ENCODE measurements around the gene MSI2.
A peak's percentile ranks its signal among the peaks of the same experiment; 100 is the strongest.

MSI2 gene

DNA sequence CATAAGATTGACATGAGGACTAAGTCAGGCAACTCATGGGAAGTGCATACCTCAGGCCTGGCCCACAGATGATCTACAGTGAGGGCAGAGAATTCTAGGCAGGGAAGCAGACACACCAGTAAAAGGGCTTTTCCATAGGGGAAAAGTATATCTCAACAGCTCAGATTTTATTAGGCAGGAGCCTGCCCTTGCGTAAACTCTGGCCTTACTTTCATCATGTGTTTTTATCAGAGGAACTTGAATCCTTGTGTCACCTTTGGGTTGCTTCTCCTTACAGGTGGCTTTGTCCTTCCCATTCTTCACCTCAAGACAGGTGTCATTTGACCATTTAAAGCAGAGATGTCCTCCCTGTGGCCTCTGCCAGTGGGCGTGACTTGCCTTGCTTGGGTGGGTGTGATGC lies 138.1 kb downstream of the MSI2 start:
- H3K4ac ChIP-seq (ENCODE audit: low read depth, low read length): peak overlapping the region; percentile 29

DNA sequence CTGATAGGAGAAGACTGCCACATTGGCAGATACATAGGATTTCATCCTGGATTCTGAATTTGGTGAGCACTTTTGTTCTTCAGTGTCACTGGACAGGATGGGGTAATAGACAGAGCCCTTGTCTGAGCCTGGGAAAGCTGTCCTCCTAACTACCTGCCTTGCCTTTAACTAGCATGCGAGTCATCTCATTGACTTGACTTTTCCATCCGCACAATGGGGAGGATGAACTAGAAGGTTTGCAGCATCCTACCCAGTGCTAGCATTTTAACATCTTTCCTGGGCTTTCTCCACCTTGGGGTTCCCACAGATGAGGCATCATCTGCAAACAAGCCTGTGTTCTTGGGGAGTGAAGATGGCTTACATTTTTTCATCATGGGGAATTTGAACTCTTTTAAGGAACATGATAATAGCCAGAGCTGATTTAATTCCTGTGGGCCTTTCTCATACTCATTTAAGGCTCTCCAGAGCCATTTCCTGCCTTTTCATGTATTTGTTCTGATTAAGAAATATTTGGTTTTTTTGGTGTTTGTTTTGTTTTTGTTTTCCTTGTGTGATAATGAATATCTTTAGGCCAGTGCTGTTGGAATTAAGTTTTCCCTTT lies 139.5 kb downstream of the MSI2 start:
- Histone ChIP-seq H4K8ac (ENCODE audit: low read depth, low read length) (no peak overlapping the region), H2BK5ac (ENCODE audit: low read depth, low read length, poor library complexity) (no peak overlapping the region), H3K4ac (ENCODE audit: low read depth, low read length) (no peak overlapping the region), H3K23ac (ENCODE audit: low read length) (no peak overlapping the region), H4K91ac (ENCODE audit: low read depth, low read length) (no peak overlapping the region), H2BK12ac (ENCODE audit: low read length) (no peak overlapping the region), H4K12ac (ENCODE audit: low read depth, low read length) (no peak overlapping the region), H3K14ac (ENCODE audit: low read length) (no peak overlapping the region), H3K27ac (ENCODE audit: low read depth, low read length) (no peak overlapping the region), H3K18ac (ENCODE audit: low read length) (no peak overlapping the region), H3K27me3 (ENCODE audit: insufficient read depth, low read length) (no peaks in the 10 kb centered on the region), H3K9me3 (ENCODE audit: insufficient read depth, low read depth, low read length) (no peaks in the 10 kb centered on the region), H3K36me3 (ENCODE audit: control insufficient read depth in 1 of 2, insufficient read depth in 2 of 2, low read length in 2 of 2) (peaks cover 2 to 3% of the 10 kb centered on the region in 2 experiments), H3K4me2 (ENCODE audit: low read length) (no peak overlapping the region), H3K79me1 (ENCODE audit: low read length) (no peaks in the 10 kb centered on the region), H2AK5ac (ENCODE audit: low read length) (no peak overlapping the region), H3K79me2 (ENCODE audit: control insufficient read depth, insufficient read depth, low read length, poor library complexity) (no peaks in the 10 kb centered on the region), H3K4me3 (ENCODE audit: low read depth, low read length) (no peak overlapping the region), H2AFZ (ENCODE audit: insufficient read depth, low read length, poor library complexity) (no peak overlapping the region), H3K9ac (ENCODE audit: low read length) (no peak overlapping the region), H3K4me1 (ENCODE audit: control insufficient read depth in 1 of 2, insufficient read depth in 2 of 2, low read length in 2 of 2) (peaks cover 3 to 11% of the 10 kb centered on the region in 2 experiments), H2BK120ac (ENCODE audit: insufficient read depth, low read length, poor library complexity) (no peak overlapping the region)
- no peak for DNase-seq
- no CpG with 5 or more reads among the region's 2 CpGs for WGBS (ENCODE audit: extremely low coverage, insufficient coverage, insufficient read length)

More for the DNA sequence above, 138.1 kb downstream of the MSI2 start:
- H3K14ac ChIP-seq (ENCODE audit: low read length): no peak overlapping the region
- peaks cover 2 to 3% of the 10 kb centered on the region in 2 experiments for H3K36me3 ChIP-seq (ENCODE audit: control insufficient read depth in 1 of 2, insufficient read depth in 2 of 2, low read length in 2 of 2)
- no peak overlapping the region for H2AK5ac ChIP-seq (ENCODE audit: low read length)
- H2AFZ ChIP-seq (ENCODE audit: insufficient read depth, low read length, poor library complexity): no peak overlapping the region
- H3K4me1 ChIP-seq (ENCODE audit: control insufficient read depth in 1 of 2, insufficient read depth in 2 of 2, low read length in 2 of 2): peaks cover 8 to 17% of the 10 kb centered on the region in 2 experiments
- WGBS (ENCODE audit: extremely low coverage, insufficient coverage, insufficient read length): no CpG with 5 or more reads among the region's 2 CpGs
- no peaks in the 10 kb centered on the region for H3K79me2 ChIP-seq (ENCODE audit: control insufficient read depth, insufficient read depth, low read length, poor library complexity)
- H3K9ac ChIP-seq (ENCODE audit: low read length): no peak overlapping the region
- H3K79me1 ChIP-seq (ENCODE audit: low read length): no peaks in the 10 kb centered on the region
- H4K8ac ChIP-seq (ENCODE audit: low read depth, low read length): no peak overlapping the region
- H2BK12ac ChIP-seq (ENCODE audit: low read length): no peak overlapping the region
- no peaks in the 10 kb centered on the region for H3K27me3 ChIP-seq (ENCODE audit: insufficient read depth, low read length)
- no peak overlapping the region for H2BK5ac ChIP-seq (ENCODE audit: low read depth, low read length, poor library complexity)
- no peak overlapping the region for H3K23ac ChIP-seq (ENCODE audit: low read length)
- no peak overlapping the region for H3K27ac ChIP-seq (ENCODE audit: low read depth, low read length)
- no peaks in the 10 kb centered on the region for H3K9me3 ChIP-seq (ENCODE audit: insufficient read depth, low read depth, low read length)
- H4K91ac ChIP-seq (ENCODE audit: low read depth, low read length): no peak overlapping the region
- H3K4me2 ChIP-seq (ENCODE audit: low read length): no peak overlapping the region
- H3K18ac ChIP-seq (ENCODE audit: low read length): no peak overlapping the region
- peak in 1 of 2 donors; percentile 43 for DNase-seq
- H4K12ac ChIP-seq (ENCODE audit: low read depth, low read length): no peak overlapping the region
- H3K4me3 ChIP-seq (ENCODE audit: low read depth, low read length): no peak overlapping the region
- H2BK120ac ChIP-seq (ENCODE audit: insufficient read depth, low read length, poor library complexity): no peak overlapping the region

DNA sequence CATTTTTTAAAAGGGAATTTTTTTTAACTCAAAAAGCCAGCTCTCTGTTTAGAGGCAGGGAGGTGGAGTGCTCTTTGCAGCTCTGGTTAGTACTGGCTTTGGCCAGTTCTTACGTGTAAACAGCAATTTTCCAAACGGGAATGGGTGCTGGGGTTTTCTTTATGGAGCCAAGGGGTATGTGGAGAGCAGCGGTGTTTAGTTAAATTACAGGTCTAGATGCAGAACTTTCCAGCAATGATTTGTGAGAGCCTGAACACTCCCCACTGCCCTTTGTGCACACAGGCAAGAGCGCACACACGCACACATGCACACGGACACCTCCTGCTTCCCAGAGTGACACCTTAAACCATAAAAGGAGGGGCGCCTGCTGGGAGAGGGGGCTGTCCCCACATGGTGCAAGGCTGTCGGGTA lies 140.2 kb downstream of the MSI2 start:
- Histone ChIP-seq H2AK5ac (ENCODE audit: low read length) (no peak overlapping the region), H4K91ac (ENCODE audit: low read depth, low read length) (no peak overlapping the region), H3K9ac (ENCODE audit: low read length) (no peak overlapping the region), H3K36me3 (ENCODE audit: control insufficient read depth in 1 of 2, insufficient read depth in 2 of 2, low read length in 2 of 2) (peaks cover 2 to 3% of the 10 kb centered on the region in 2 experiments), H2BK5ac (ENCODE audit: low read depth, low read length, poor library complexity) (no peak overlapping the region), H3K18ac (ENCODE audit: low read length) (no peak overlapping the region), H3K79me1 (ENCODE audit: low read length) (no peaks in the 10 kb centered on the region), H3K79me2 (ENCODE audit: control insufficient read depth, insufficient read depth, low read length, poor library complexity) (no peaks in the 10 kb centered on the region), H2BK12ac (ENCODE audit: low read length) (no peak overlapping the region), H2BK120ac (ENCODE audit: insufficient read depth, low read length, poor library complexity) (no peak overlapping the region), H3K4me1 (ENCODE audit: control insufficient read depth in 1 of 2, insufficient read depth in 2 of 2, low read length in 2 of 2) (peaks cover 5 to 8% of the 10 kb centered on the region in 2 experiments), H3K4ac (ENCODE audit: low read depth, low read length) (no peak overlapping the region), H4K12ac (ENCODE audit: low read depth, low read length) (no peak overlapping the region), H3K14ac (ENCODE audit: low read length) (no peak overlapping the region), H3K9me3 (ENCODE audit: insufficient read depth, low read depth, low read length) (no peaks in the 10 kb centered on the region), H2AFZ (ENCODE audit: insufficient read depth, low read length, poor library complexity) (no peak overlapping the region), H3K27ac (ENCODE audit: low read depth, low read length) (no peak overlapping the region), H3K4me3 (ENCODE audit: low read depth, low read length) (no peak overlapping the region), H3K23ac (ENCODE audit: low read length) (no peak overlapping the region), H3K4me2 (ENCODE audit: low read length) (no peak overlapping the region), H4K8ac (ENCODE audit: low read depth, low read length) (no peak overlapping the region), H3K27me3 (ENCODE audit: insufficient read depth, low read length) (no peaks in the 10 kb centered on the region)
- DNase-seq: no peak
- no CpG with 5 or more reads among the region's 8 CpGs for WGBS (ENCODE audit: extremely low coverage, insufficient coverage, insufficient read length)

DNA sequence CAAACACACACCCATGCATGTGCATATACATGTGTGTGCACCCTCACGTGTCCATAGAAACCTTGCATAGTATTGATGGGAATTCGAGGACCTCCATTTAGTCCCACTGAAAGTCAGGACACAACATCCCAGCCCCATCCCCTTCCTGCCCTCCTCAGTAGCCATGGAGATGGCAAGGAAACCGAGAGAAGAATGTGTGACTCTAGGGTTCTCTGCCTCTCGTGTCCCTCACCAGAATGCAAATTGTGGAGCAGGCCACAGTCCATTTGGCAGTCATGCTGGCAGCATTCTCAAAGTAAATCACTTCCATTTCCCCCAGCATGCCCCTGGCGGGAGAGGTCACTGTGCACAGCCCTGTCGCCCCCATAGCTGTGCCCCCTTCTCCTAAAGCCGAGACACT lies 141.1 kb downstream of the MSI2 start:
- H3K4me1 ChIP-seq (ENCODE audit: control insufficient read depth in 1 of 2, insufficient read depth in 2 of 2, low read length in 2 of 2): peaks cover 8 to 17% of the 10 kb centered on the region in 2 experiments
- H3K36me3 ChIP-seq (ENCODE audit: control insufficient read depth in 1 of 2, insufficient read depth in 2 of 2, low read length in 2 of 2): peaks cover 5 to 7% of the 10 kb centered on the region in 2 experiments
- H3K4ac ChIP-seq (ENCODE audit: low read depth, low read length): no peak overlapping the region
- H3K79me1 ChIP-seq (ENCODE audit: low read length): no peaks in the 10 kb centered on the region
- no CpG with 5 or more reads among the region's 7 CpGs for WGBS (ENCODE audit: extremely low coverage, insufficient coverage, insufficient read length)
- no peak overlapping the region for H3K23ac ChIP-seq (ENCODE audit: low read length)
- H2BK5ac ChIP-seq (ENCODE audit: low read depth, low read length, poor library complexity): no peak overlapping the region
- no peak overlapping the region for H3K27ac ChIP-seq (ENCODE audit: low read depth, low read length)
- H4K8ac ChIP-seq (ENCODE audit: low read depth, low read length): no peak overlapping the region
- no peaks in the 10 kb centered on the region for H3K27me3 ChIP-seq (ENCODE audit: insufficient read depth, low read length)
- no peak for DNase-seq
- no peak overlapping the region for H4K91ac ChIP-seq (ENCODE audit: low read depth, low read length)
- no peak overlapping the region for H3K4me2 ChIP-seq (ENCODE audit: low read length)
- H3K79me2 ChIP-seq (ENCODE audit: control insufficient read depth, insufficient read depth, low read length, poor library complexity): no peaks in the 10 kb centered on the region
- no peak overlapping the region for H2AFZ ChIP-seq (ENCODE audit: insufficient read depth, low read length, poor library complexity)
- H2AK5ac ChIP-seq (ENCODE audit: low read length): no peak overlapping the region
- no peak overlapping the region for H2BK12ac ChIP-seq (ENCODE audit: low read length)
- H3K4me3 ChIP-seq (ENCODE audit: low read depth, low read length): no peak overlapping the region
- no peak overlapping the region for H3K14ac ChIP-seq (ENCODE audit: low read length)
- H4K12ac ChIP-seq (ENCODE audit: low read depth, low read length): no peak overlapping the region
- no peaks in the 10 kb centered on the region for H3K9me3 ChIP-seq (ENCODE audit: insufficient read depth, low read depth, low read length)
- no peak overlapping the region for H3K18ac ChIP-seq (ENCODE audit: low read length)
- H3K9ac ChIP-seq (ENCODE audit: low read length): no peak overlapping the region
- no peak overlapping the region for H2BK120ac ChIP-seq (ENCODE audit: insufficient read depth, low read length, poor library complexity)
